SK-N-SH (cell line): ENCODE results near the gene IFT20. TPM values are rescaled to one million over a fixed set of nuclear protein-coding genes. Genes with fewer than 3 reads are reported as not detected.
A peak's percentile ranks its signal among the peaks of the same experiment; 100 is the strongest.

Source experiments
- CTCF ChIA-PET: fragments of 300-600, 350-600 bp; formaldehyde crosslinking; extraction: SDS; loops from one replicate; lab custom pipeline; 2021; lab: Yijun Ruan, JAX
- POLR2A ChIA-PET: fragments of 350-600 bp; sonication (Branson Sonifier 250); formaldehyde crosslinking; extraction: SDS; loops from one replicate; lab custom pipeline; 2020; ENCODE audit warnings: antibody characterized with exemption, inconsistent platforms; lab: Yijun Ruan, JAX
- DNase-seq: peaks from one replicate; pipeline ENCODE4 v3.0.0; 2012
- H2AFZ ChIP-seq: fragments of 200-600 bp; sonication (generic); 2 replicates; pipeline ENCODE4 v1.8.1; 2016; ENCODE audit warnings: antibody characterized with exemption, mild to moderate bottlenecking, low read depth
- H3F3A ChIP-seq: fragments of 200-600 bp; sonication (generic); replicated peaks from 2 replicates; pipeline ENCODE3; 2016; ENCODE audit warnings: antibody characterized with exemption, mild to moderate bottlenecking; ENCODE audit not compliant: insufficient read depth
- H3K27ac ChIP-seq, 2 experiments: fragments of 200-500 bp in 1 of 2; fragments of 200-600 bp in 1 of 2; sonication (Bioruptor generic) in 1 of 2; sonication (generic), shearing (Covaris generic) in 1 of 2; 2 replicates each; pipeline versions ENCODE4 v1.5.1 to v1.6.1; 2014 to 2016; ENCODE audit warnings: low read depth in 2 of 2, inconsistent platforms in 1 of 2, low read length in 1 of 2, mild to moderate bottlenecking in 1 of 2, mixed read lengths in 1 of 2
- H3K27me3 ChIP-seq: fragments of 200-600 bp; sonication (generic), shearing (Covaris generic); 2 replicates; pipeline ENCODE4 v1.6.1; 2016; ENCODE audit warnings: mixed run types; ENCODE audit not compliant: insufficient read depth
- H3K36me3 ChIP-seq, 2 experiments: fragments of 200-500 bp in 1 of 2; fragments of 200-600 bp in 1 of 2; sonication (Bioruptor generic) in 1 of 2; sonication (generic) in 1 of 2; replicated peaks in 1 of 2; 2 replicates each; pipeline versions ENCODE3 to v1.5.1; 2014 to 2016; ENCODE audit warnings: low read length in 1 of 2, mild to moderate bottlenecking in 1 of 2; ENCODE audit not compliant: insufficient read depth in 2 of 2, control insufficient read depth in 1 of 2
- H3K4me1 ChIP-seq, 2 experiments: fragments of 200-500 bp in 1 of 2; fragments of 200-600 bp in 1 of 2; sonication (Bioruptor generic) in 1 of 2; sonication (generic), shearing (Covaris generic) in 1 of 2; 2 replicates each; pipeline versions ENCODE4 v1.5.1 to v1.6.1; 2014 to 2016; ENCODE audit warnings: low read depth in 1 of 2, low read length in 1 of 2, mixed run types in 1 of 2; ENCODE audit not compliant: insufficient read depth in 2 of 2, control insufficient read depth in 1 of 2
- H3K4me2 ChIP-seq: fragments of 200-600 bp; sonication (generic), shearing (Covaris generic); 2 replicates; pipeline ENCODE4 v1.6.1; 2017; ENCODE audit warnings: mixed run types
- H3K4me3 ChIP-seq, 2 experiments: fragments of 200-500 bp in 1 of 2; fragments of 200-600 bp in 1 of 2; sonication (Bioruptor generic) in 1 of 2; sonication (generic), shearing (Covaris generic) in 1 of 2; 2 replicates each; pipeline versions ENCODE4 v1.5.1 to v1.8.1; 2014 to 2016; ENCODE audit warnings: low read depth in 2 of 2, inconsistent platforms in 1 of 2, low read length in 1 of 2, mild to moderate bottlenecking in 1 of 2, mixed read lengths in 1 of 2, moderate library complexity in 1 of 2
- H3K79me2 ChIP-seq: fragments of 200-600 bp; sonication (generic); 2 replicates; pipeline ENCODE4 v1.8.1; 2017; ENCODE audit warnings: mild to moderate bottlenecking; ENCODE audit not compliant: insufficient read depth
- H3K9ac ChIP-seq: fragments of 200-600 bp; sonication (generic); 2 replicates; pipeline ENCODE4 v1.6.1; 2017; ENCODE audit warnings: mixed run types
- H3K9me2 ChIP-seq: fragments of 200-600 bp; sonication (generic); 2 replicates; pipeline ENCODE4 v1.6.1; 2017; ENCODE audit warnings: mixed run types
- H3K9me3 ChIP-seq: fragments of 200-600 bp; sonication (generic); 2 replicates; pipeline ENCODE4 v1.6.1; 2017; ENCODE audit warnings: mixed run types, mild to moderate bottlenecking, moderate library complexity
- H4K20me1 ChIP-seq: fragments of 200-600 bp; sonication (generic); 2 replicates; pipeline ENCODE4 v1.6.1; 2017; ENCODE audit warnings: mild to moderate bottlenecking, mixed run types; ENCODE audit not compliant: insufficient read depth
- MEF2A ChIP-seq: IDR thresholded peaks from 2 replicates; pipeline ENCODE4 v1.4.0; 2012; ENCODE audit warnings: low read depth, borderline replicate concordance
- TCF12 ChIP-seq: IDR thresholded peaks from 2 replicates; pipeline ENCODE4 v1.4.0; 2012
- WGBS: methylation state at CpG from one replicate; pipeline ENCODE4 v1.1.6; 2017; ENCODE audit warnings: low lambda C conversion rate; 5-methylcytosine and 5-hydroxymethylcytosine counted together
- polyA plus RNA-seq, 3 experiments: library from polyadenylated mRNA; depleted of rRNA; stranded (reverse); fragments of >200 nt; gene quantifications; 2 replicates each; pipeline ENCODE4 v1.2.3, GENCODE V29; 2012
- TF ChIP-seq, protein P1 (sequence below): fragments of 200-600 bp; sonication (generic); IDR thresholded peaks from 2 replicates; pipeline ENCODE4 v1.6.1; 2017; ENCODE audit warnings: antibody characterized with exemption, mild to moderate bottlenecking, moderate library complexity
- TF ChIP-seq, protein P2 (sequence below): IDR thresholded peaks from 2 replicates; pipeline ENCODE4; 2012

Gene IFT20
- polyA plus RNA-seq, 1 of the 3 experiments (the other 2 are of a cell fraction): 75.6 TPM

DNA sequence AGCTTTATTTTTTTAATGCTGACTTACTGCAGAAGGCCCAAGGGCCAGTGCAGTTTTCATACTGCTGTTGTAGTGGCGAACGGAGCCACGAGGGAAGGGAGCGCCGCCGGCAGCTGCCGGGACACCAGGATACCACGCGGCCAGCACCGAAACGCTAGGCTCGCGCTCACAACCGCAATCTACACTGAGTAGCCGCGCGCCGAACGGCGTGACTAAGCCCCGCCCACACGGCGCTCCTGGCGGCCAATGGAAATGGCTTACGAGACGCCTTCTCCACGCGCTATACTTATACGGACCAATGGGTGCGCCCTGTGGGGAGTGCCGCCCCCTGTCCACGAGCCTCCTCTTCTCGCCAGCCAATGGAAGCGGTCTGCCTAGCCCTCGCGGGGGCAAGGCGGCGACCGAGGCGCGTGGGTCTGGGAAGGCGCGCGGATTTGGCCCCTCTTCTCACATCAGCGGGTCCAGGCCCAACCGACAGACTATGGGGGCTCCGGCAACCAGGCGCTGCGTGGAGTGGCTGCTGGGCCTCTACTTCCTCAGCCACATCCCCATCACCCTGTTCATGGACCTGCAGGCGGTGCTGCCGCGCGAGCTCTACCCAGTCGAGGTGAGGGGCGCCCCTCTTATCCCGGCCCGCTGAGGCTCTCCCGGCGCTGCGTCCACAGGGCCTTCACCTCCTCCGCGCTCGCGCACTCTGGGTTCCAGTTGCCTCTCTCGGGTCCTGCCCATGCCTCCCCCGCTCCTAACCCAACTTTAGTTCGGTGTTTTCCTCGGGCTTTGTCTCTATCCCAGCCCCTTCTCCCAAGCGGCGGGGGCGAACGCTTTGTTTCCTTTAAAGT is 16.3 kb downstream of the IFT20 start, which contains the start of gene TMEM97 (continued):
- TF ChIP-seq, protein P1, sequence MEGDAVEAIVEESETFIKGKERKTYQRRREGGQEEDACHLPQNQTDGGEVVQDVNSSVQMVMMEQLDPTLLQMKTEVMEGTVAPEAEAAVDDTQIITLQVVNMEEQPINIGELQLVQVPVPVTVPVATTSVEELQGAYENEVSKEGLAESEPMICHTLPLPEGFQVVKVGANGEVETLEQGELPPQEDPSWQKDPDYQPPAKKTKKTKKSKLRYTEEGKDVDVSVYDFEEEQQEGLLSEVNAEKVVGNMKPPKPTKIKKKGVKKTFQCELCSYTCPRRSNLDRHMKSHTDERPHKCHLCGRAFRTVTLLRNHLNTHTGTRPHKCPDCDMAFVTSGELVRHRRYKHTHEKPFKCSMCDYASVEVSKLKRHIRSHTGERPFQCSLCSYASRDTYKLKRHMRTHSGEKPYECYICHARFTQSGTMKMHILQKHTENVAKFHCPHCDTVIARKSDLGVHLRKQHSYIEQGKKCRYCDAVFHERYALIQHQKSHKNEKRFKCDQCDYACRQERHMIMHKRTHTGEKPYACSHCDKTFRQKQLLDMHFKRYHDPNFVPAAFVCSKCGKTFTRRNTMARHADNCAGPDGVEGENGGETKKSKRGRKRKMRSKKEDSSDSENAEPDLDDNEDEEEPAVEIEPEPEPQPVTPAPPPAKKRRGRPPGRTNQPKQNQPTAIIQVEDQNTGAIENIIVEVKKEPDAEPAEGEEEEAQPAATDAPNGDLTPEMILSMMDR: 0 out of 2 replicates have a peak, but pooled peaks have one; percentile 22
- TF ChIP-seq MEF2A (no peak), TCF12 (no peak)

DNA sequence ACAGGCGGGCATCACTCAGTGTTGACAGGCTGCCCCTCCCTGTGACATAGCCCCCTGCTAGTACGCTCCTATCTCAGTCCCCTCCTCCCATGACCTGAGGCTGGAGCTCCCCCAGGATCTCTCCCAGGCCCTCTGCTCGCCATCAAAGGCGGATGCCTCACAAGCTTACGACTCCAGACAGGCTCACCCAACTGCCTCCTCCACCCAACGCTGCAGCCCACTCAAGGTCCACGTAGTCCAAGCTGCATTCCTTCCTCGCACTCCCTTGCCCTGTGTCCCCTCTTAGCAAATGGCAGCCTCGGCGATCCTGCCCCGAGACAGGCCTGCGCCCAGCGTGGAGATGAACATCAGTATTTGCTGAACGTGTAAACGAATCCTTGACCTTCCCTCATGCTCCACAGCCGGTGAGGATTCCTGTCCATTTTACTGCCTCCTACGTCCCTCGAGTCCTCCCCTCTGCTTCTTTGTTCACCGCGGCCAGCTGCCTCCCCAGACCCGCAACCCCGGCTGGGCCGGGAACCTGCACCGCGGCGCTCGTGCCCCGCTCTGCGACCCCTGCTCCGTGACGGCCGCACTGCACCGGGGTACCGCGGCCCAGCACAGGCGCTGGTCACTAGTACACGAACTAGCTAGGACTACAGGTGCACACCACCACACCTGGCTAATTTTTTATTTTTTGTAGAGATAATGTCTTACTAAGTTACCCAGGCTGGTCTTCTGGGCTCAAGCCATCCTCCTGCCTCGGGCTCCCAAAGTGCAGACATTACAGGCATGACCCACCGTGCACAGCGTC is 17.1 kb downstream of the IFT20 start:
- H2AFZ ChIP-seq: peak overlapping the region; percentile 98
- no peaks in the 10 kb centered on the region for H3K9me2 ChIP-seq
- peak; percentile 71 for DNase-seq
- no peaks in the 10 kb centered on the region for H4K20me1 ChIP-seq
- H3K4me3 ChIP-seq: peak overlapping the region; percentile 64 to 66
- H3K4me2 ChIP-seq: peak overlapping the region; percentile 91
- H3K27me3 ChIP-seq: no peaks in the 10 kb centered on the region
- peaks cover 7 to 14% of the 10 kb centered on the region in 2 experiments; a peak in 1 of 4 replicates for H3K4me1 ChIP-seq
- H3K79me2 ChIP-seq: peaks cover 25% of the 10 kb centered on the region
- no peaks in the 10 kb centered on the region for H3K36me3 ChIP-seq
- no peaks in the 10 kb centered on the region for H3K9me3 ChIP-seq
- H3K27ac ChIP-seq: peak overlapping the region; percentile 25 to 44; a peak in 3 of 4 replicates
- TF ChIP-seq, protein P1: 0 out of 2 replicates have a peak, but pooled peaks have one; percentile 18
- TF ChIP-seq, protein P2, sequence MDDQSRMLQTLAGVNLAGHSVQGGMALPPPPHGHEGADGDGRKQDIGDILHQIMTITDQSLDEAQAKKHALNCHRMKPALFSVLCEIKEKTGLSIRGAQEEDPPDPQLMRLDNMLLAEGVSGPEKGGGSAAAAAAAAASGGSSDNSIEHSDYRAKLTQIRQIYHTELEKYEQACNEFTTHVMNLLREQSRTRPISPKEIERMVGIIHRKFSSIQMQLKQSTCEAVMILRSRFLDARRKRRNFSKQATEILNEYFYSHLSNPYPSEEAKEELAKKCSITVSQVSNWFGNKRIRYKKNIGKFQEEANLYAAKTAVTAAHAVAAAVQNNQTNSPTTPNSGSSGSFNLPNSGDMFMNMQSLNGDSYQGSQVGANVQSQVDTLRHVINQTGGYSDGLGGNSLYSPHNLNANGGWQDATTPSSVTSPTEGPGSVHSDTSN: no peak
- POLR2A ChIA-PET: interaction anchor here (1.4 to 3.5 kb wide), 2 partner anchors 9 to 17 kb away, joined by 3 to 11 read pairs; partner anchors contain the start of genes IFT20 and TNFAIP1
- 34% methylated on average over 33 of the region's 40 CpGs for WGBS
- H3F3A ChIP-seq: no peaks in the 10 kb centered on the region
- CTCF ChIA-PET: interaction anchor here (0.6 to 3.5 kb wide), 9 partner anchors 9 to 513 kb away, joined by 3 to 15 read pairs (median 3); no protein-coding TSS in a partner anchor
- H3K9ac ChIP-seq: peak overlapping the region; percentile 45; the same call in 1 of the 2 replicates
